WTC11 (cell line): Measurements from ENCODE around the gene SREK1IP1. TPM values are rescaled to one million over a fixed set of nuclear protein-coding genes. Genes with fewer than 3 reads are reported as not detected.

Experiments
- ATAC-seq: fragments of 200-7000 bp; cut with Tn5 transposase; 2 replicates; pipeline ENCODE4 v1.10.0; 2021; ENCODE audit warnings: mild to moderate bottlenecking, moderate library complexity
- CTCF ChIA-PET: fragments of 300-600 bp; sonication (Branson Sonifier 250); formaldehyde crosslinking; loops from one replicate; lab custom pipeline; 2021; ENCODE audit warnings: antibody characterized with exemption; lab: Charles Lee
- POLR2A ChIA-PET: fragments of 350-600 bp; sonication (Branson Sonifier 250); formaldehyde crosslinking; loops from one replicate; lab custom pipeline; 2021; ENCODE audit warnings: antibody characterized with exemption; lab: Charles Lee
- DNase-seq: peaks from one replicate; pipeline ENCODE4 v3.0.0; 2021; ENCODE audit warnings: low spot score
- H3K27ac Mint-ChIP-seq: 2 replicates; pipeline ENCODE4 v1.8.0; 2021; ENCODE audit warnings: mixed read lengths
- H3K27me3 Mint-ChIP-seq: 2 replicates; pipeline ENCODE4 v1.8.0; 2021; ENCODE audit warnings: low read depth, mild to moderate bottlenecking, moderate library complexity, mixed read lengths
- H3K36me3 Mint-ChIP-seq: 2 replicates; pipeline ENCODE4 v1.8.0; 2021; ENCODE audit warnings: mixed read lengths
- H3K4me1 Mint-ChIP-seq: 2 replicates; pipeline ENCODE4 v1.8.0; 2022; ENCODE audit warnings: mixed read lengths
- H3K4me3 Mint-ChIP-seq: 2 replicates; pipeline ENCODE4 v1.8.0; 2021; ENCODE audit warnings: mild to moderate bottlenecking, moderate library complexity, mixed read lengths
- H3K9me3 Mint-ChIP-seq: 2 replicates; pipeline ENCODE4 v1.8.0; 2021; ENCODE audit warnings: mixed read lengths
- ARID4B ChIP-seq: sonication (generic); formaldehyde crosslinking; IDR thresholded peaks from 2 replicates; pipeline ENCODE4 v1.8.0; 2023; ENCODE audit warnings: missing genetic modification reagents, mild to moderate bottlenecking, borderline replicate concordance
- FOXP4 ChIP-seq: sonication (generic); formaldehyde crosslinking; IDR thresholded peaks from 2 replicates; pipeline ENCODE4 v1.8.0; 2022; ENCODE audit warnings: mild to moderate bottlenecking, missing genetic modification reagents
- GABPB1 ChIP-seq: sonication (generic); formaldehyde crosslinking; IDR thresholded peaks from 2 replicates; pipeline ENCODE4 v1.8.1; 2023; ENCODE audit warnings: mild to moderate bottlenecking, missing genetic modification reagents
- NFATC4 ChIP-seq: fragments of 250-450 bp; sonication (Bioruptor Pico); IDR thresholded peaks from 2 replicates; pipeline ENCODE4 v1.9.0; 2021; ENCODE audit warnings: mild to moderate bottlenecking
- NR3C1 ChIP-seq: sonication (generic); formaldehyde crosslinking; conservative IDR thresholded peaks from 2 replicates; pipeline ENCODE4 v1.8.1; 2023; ENCODE audit warnings: low read depth, mild to moderate bottlenecking, missing genetic modification reagents
- TCF7 ChIP-seq: sonication (generic); formaldehyde crosslinking; IDR thresholded peaks from 2 replicates; pipeline ENCODE4 v1.8.0; 2022; ENCODE audit warnings: mild to moderate bottlenecking, low read depth, missing genetic modification reagents, moderate library complexity
- ZNF121 ChIP-seq: sonication (generic); formaldehyde crosslinking; IDR thresholded peaks from 2 replicates; pipeline ENCODE4 v1.8.0; 2023; ENCODE audit warnings: missing genetic modification reagents
- ZNF232 ChIP-seq: sonication (generic); formaldehyde crosslinking; IDR thresholded peaks from 2 replicates; pipeline ENCODE4 v1.8.0; 2022; ENCODE audit warnings: mild to moderate bottlenecking, missing genetic modification reagents
- ZNF281 ChIP-seq: sonication (generic); formaldehyde crosslinking; IDR thresholded peaks from 2 replicates; pipeline ENCODE4 v1.8.0; 2023; ENCODE audit warnings: mild to moderate bottlenecking, missing genetic modification reagents
- total RNA-seq: library from RNA; stranded (reverse); gene quantifications from 3 replicates; pipeline ENCODE4 v1.2.3, GENCODE V29; 2021
- TF ChIP-seq, protein P1 (sequence below): fragments of 250-450 bp; sonication (Bioruptor Pico); IDR thresholded peaks from 2 replicates; pipeline ENCODE4 v1.9.0; 2021; ENCODE audit warnings: mild to moderate bottlenecking, borderline replicate concordance
- TF ChIP-seq, protein P2 (sequence below): fragments of 250-450 bp; sonication (Bioruptor Pico); IDR thresholded peaks from 2 replicates; pipeline ENCODE4 v1.8.0; 2021; ENCODE audit warnings: mild to moderate bottlenecking

SREK1IP1 gene
- total RNA-seq, 1 experiment from 2014 or later: 26.2 TPM

DNA sequence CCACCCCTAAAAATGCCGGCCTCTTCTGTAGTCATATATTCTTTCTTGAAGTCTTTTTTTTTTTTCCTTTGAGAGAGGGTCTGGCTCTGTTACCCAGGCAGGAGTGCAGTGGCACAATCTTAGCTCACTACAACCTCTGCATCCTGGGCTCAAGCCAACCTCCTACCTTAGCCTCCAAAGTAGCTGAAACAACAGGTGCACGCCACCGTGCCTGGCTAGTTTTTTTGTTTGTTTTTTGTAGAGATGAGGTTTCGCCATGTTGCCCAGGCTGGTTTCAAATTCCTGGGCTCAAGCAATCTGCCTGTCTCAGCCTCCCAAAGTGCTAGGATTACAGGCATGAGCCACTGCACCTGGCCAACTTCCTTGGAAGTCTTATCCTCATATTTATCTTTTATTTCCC, 19.1 kb downstream of the SREK1IP1 start:
- H3K27me3 Mint-ChIP-seq: no peaks in the 10 kb centered on the region
- CTCF ChIA-PET: no interaction called here

DNA sequence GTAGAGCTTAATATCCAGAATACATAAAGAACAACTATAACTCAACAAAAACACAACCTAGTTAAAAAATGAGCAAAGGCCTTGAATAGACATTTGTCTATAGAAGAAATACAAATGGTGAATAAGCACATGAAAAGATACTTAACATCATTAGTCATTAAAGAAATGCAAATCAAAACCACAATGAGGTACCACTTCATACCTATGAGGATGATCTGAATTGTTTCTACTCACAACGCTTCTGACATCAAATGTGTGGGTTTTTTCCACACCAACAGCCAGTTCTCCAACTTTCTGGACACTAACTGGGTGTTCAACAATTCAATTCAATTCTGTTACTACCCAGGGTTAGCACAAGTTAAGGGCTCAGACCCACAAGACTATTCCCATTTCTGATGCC, 22.0 kb downstream of the SREK1IP1 start:
- no peak overlapping the region for H3K27ac Mint-ChIP-seq
- no peak overlapping the region for H3K4me3 Mint-ChIP-seq
- H3K36me3 Mint-ChIP-seq: peaks cover 7% of the 10 kb centered on the region
- peaks cover 3% of the 10 kb centered on the region; the same call in 1 of the 2 replicates for H3K9me3 Mint-ChIP-seq
- H3K27me3 Mint-ChIP-seq: no peaks in the 10 kb centered on the region
- CTCF ChIA-PET: interaction anchor here (0.7 kb wide), 1 partner anchor 299 kb away, joined by 3 read pairs; no protein-coding TSS in a partner anchor
- DNase-seq (no peak), ATAC-seq (no peak)
- peaks cover 22% of the 10 kb centered on the region for H3K4me1 Mint-ChIP-seq
- POLR2A ChIA-PET: no interaction called here
- TF ChIP-seq, protein P1, sequence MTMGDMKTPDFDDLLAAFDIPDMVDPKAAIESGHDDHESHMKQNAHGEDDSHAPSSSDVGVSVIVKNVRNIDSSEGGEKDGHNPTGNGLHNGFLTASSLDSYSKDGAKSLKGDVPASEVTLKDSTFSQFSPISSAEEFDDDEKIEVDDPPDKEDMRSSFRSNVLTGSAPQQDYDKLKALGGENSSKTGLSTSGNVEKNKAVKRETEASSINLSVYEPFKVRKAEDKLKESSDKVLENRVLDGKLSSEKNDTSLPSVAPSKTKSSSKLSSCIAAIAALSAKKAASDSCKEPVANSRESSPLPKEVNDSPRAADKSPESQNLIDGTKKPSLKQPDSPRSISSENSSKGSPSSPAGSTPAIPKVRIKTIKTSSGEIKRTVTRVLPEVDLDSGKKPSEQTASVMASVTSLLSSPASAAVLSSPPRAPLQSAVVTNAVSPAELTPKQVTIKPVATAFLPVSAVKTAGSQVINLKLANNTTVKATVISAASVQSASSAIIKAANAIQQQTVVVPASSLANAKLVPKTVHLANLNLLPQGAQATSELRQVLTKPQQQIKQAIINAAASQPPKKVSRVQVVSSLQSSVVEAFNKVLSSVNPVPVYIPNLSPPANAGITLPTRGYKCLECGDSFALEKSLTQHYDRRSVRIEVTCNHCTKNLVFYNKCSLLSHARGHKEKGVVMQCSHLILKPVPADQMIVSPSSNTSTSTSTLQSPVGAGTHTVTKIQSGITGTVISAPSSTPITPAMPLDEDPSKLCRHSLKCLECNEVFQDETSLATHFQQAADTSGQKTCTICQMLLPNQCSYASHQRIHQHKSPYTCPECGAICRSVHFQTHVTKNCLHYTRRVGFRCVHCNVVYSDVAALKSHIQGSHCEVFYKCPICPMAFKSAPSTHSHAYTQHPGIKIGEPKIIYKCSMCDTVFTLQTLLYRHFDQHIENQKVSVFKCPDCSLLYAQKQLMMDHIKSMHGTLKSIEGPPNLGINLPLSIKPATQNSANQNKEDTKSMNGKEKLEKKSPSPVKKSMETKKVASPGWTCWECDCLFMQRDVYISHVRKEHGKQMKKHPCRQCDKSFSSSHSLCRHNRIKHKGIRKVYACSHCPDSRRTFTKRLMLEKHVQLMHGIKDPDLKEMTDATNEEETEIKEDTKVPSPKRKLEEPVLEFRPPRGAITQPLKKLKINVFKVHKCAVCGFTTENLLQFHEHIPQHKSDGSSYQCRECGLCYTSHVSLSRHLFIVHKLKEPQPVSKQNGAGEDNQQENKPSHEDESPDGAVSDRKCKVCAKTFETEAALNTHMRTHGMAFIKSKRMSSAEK (CRISPR knock-in tag): no peak
- TF ChIP-seq GABPB1 (no peak), ZNF281 (no peak), NFATC4 (CRISPR knock-in tag) (no peak), ZNF121 (CRISPR knock-in tag) (no peak)
- TF ChIP-seq, protein P2, sequence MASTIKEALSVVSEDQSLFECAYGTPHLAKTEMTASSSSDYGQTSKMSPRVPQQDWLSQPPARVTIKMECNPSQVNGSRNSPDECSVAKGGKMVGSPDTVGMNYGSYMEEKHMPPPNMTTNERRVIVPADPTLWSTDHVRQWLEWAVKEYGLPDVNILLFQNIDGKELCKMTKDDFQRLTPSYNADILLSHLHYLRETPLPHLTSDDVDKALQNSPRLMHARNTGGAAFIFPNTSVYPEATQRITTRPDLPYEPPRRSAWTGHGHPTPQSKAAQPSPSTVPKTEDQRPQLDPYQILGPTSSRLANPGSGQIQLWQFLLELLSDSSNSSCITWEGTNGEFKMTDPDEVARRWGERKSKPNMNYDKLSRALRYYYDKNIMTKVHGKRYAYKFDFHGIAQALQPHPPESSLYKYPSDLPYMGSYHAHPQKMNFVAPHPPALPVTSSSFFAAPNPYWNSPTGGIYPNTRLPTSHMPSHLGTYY (CRISPR knock-in tag): no peak

More for the DNA sequence above, 19.1 kb downstream of the SREK1IP1 start:
- POLR2A ChIA-PET: no interaction called here
- peaks cover 20% of the 10 kb centered on the region for H3K4me1 Mint-ChIP-seq
- peaks cover 14% of the 10 kb centered on the region for H3K36me3 Mint-ChIP-seq
- no peak for TF ChIP-seq FOXP4 (CRISPR knock-in tag)
- no peak for TF ChIP-seq TCF7 (CRISPR knock-in tag)
- no peak for TF ChIP-seq ARID4B
- no peak for TF ChIP-seq NFATC4 (CRISPR knock-in tag)
- TF ChIP-seq ZNF232: no peak
- no peak for TF ChIP-seq NR3C1 (CRISPR knock-in tag)
- H3K9me3 Mint-ChIP-seq: peaks cover 3% of the 10 kb centered on the region; the same call in 1 of the 2 replicates
- H3K27ac Mint-ChIP-seq: no peak overlapping the region
- no peak for DNase-seq
- no peak for ATAC-seq
- H3K4me3 Mint-ChIP-seq: no peak overlapping the region
